Lower lobe of right lung (tissue), 2 donors: ENCODE data around the gene DENND4A. TPM values are rescaled to one million over a fixed set of nuclear protein-coding genes. Genes with fewer than 3 reads are reported as not detected.

Experiments used
- ATAC-seq, 2 donors: fragments of 200-7000 bp; cut with Tn5 transposase; one replicate each; pipeline ENCODE4 v1.9.1; 2020 to 2022; ENCODE audit warnings: mild to moderate bottlenecking in 2 of 2, moderate library complexity in 2 of 2
- DNase-seq: peaks from one replicate; pipeline ENCODE4 v3.0.0-alpha.2; 2020
- H3K27ac ChIP-seq: fragments of 200-600 bp; one replicate; pipeline ENCODE4 v1.8.0; 2022
- H3K27me3 ChIP-seq: fragments of 200-600 bp; one replicate; pipeline ENCODE4 v1.8.0; 2022; ENCODE audit warnings: low read depth
- H3K36me3 ChIP-seq: fragments of 200-600 bp; one replicate; pipeline ENCODE4 v1.8.0; 2022; ENCODE audit warnings: mild to moderate bottlenecking
- H3K4me1 ChIP-seq: fragments of 200-600 bp; one replicate; pipeline ENCODE4 v1.8.0; 2022
- H3K4me3 ChIP-seq: fragments of 200-600 bp; one replicate; pipeline ENCODE4 v1.8.0; 2022; ENCODE audit warnings: mild to moderate bottlenecking
- H3K9me3 ChIP-seq: fragments of 200-600 bp; one replicate; pipeline ENCODE4 v1.8.0; 2022
- intact Hi-C: fragments of 100-400 bp; cut with DNase I; formaldehyde crosslinking; loops from one replicate; pipeline ENCODE4 v1.11.0; 2022
- total RNA-seq: library from RNA; stranded (reverse); fragmentation: NEBNext Ultra II Directional; extraction: Animal tissue kit (Norgen Biotek cat#: 25700); gene quantifications from one replicate; pipeline ENCODE4 v1.2.1, GENCODE V29; 2021
- TF ChIP-seq, protein P1 (sequence below): fragments of 200-600 bp; IDR thresholded peaks from one replicate; pipeline ENCODE4 v1.8.0; 2022; ENCODE audit warnings: antibody characterized with exemption, mild to moderate bottlenecking
- donor health status: DM: no; HTN: yes; CAD: no; lungs with severe emphysema.

Gene DENND4A
- total RNA-seq, 1 donor from 2014 or later: 34.6 TPM

DNA sequence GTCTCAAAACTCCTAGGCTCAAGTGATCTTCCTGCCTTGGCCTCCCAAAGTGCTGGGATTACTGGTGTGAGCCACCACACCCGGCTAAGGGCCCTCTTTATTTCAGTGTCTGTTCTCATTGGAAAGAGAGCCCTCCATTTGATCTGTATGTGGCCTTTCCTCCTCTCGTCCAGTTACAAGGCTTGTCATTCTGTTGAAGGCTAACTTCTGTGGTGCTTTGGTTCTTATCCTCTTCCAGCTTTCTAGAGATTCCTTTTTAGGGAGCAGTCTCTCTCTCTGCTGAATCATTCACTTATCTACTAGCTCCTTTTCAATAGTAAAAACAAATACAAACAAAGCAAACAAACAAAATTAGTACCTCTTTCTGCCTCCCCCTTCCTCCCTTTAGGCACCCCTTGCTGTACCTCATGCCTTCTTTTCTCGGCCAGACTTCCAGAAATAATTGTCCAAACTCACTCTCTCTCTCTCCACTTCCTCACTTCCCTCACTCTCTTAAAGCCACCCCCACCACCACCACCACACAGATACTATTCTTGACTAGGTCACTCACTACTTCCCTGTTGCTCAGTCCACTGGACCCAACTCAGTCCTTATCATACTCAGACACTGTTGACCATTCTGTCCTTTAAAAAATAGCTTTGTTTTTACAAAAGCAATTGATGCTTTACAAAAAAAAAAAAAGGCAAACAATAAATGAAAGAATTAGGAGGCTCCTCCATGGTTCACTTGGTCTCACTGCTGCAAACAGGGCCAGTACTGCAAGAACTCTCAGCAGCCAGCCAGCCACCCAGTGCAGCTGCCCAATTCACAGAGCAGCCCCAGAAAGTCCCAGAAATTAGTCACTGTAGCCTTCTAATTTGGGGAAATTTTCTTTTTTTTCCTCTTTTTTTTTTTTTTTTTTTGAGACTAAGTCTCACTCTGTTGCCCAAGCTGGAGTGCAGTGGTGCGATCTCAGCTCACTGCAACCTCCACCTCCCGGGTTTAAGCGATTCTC lies 45.5 kb upstream of the DENND4A start:
- TF ChIP-seq, protein P1, sequence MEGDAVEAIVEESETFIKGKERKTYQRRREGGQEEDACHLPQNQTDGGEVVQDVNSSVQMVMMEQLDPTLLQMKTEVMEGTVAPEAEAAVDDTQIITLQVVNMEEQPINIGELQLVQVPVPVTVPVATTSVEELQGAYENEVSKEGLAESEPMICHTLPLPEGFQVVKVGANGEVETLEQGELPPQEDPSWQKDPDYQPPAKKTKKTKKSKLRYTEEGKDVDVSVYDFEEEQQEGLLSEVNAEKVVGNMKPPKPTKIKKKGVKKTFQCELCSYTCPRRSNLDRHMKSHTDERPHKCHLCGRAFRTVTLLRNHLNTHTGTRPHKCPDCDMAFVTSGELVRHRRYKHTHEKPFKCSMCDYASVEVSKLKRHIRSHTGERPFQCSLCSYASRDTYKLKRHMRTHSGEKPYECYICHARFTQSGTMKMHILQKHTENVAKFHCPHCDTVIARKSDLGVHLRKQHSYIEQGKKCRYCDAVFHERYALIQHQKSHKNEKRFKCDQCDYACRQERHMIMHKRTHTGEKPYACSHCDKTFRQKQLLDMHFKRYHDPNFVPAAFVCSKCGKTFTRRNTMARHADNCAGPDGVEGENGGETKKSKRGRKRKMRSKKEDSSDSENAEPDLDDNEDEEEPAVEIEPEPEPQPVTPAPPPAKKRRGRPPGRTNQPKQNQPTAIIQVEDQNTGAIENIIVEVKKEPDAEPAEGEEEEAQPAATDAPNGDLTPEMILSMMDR: no peak
- no peaks in the 10 kb centered on the region for H3K36me3 ChIP-seq
- peaks cover 67% of the 10 kb centered on the region for H3K4me1 ChIP-seq
- ATAC-seq (no peak), DNase-seq (no peak)
- peak overlapping the region; percentile 19 for H3K27ac ChIP-seq
- no peaks in the 10 kb centered on the region for H3K9me3 ChIP-seq
- H3K4me3 ChIP-seq: no peak overlapping the region
- no peaks in the 10 kb centered on the region for H3K27me3 ChIP-seq
- intact Hi-C loops: no loop called here

DNA sequence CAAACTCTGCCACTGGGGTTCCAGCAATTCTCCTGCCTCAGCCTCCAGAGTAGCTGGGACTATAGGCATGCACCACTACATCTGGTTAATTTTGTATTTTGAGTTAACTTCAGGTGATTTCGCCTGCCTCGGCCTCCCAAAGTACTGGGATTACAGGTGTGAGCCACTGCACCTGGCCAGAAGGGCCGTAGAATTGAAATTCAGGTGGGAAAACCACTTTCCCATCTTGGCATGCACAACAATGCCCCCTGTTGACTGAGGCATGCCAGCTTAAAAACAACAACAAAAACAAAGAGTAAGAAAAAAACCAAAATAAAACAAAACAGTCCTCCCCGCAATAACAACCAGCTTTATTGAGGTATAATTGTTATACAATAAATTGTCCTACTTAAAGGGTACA lies 44.6 kb upstream of the DENND4A start:
- Histone ChIP-seq H3K36me3 (no peaks in the 10 kb centered on the region), H3K9me3 (no peaks in the 10 kb centered on the region), H3K27me3 (no peaks in the 10 kb centered on the region), H3K27ac (no peak overlapping the region), H3K4me1 (peaks cover 71% of the 10 kb centered on the region), H3K4me3 (no peak overlapping the region)
- no peak for DNase-seq
- intact Hi-C loops: no loop called here
- no peak for ATAC-seq
- TF ChIP-seq, protein P1: peak; percentile 16

DNA sequence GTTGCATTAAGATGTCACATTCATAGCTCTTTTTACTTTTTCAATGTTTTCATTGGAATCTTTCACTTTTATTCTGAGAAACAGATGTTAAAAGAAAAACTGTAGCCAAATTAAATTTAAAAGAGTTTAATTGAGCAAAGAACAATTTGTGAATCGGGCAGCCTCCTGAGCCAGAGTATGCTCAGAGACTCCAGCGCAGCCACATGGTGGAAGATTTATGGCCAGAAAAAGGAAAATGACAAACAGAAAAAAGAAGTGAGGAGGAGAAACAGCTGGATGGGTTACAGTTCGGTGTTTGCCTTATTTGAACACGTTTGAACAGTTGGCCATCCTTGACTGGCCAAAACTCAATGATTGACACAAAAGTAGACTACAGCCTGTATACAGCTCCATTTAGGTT lies 43.4 kb upstream of the DENND4A start:
- H3K27me3 ChIP-seq: no peaks in the 10 kb centered on the region
- no peaks in the 10 kb centered on the region for H3K9me3 ChIP-seq
- H3K4me1 ChIP-seq: peaks cover 64% of the 10 kb centered on the region
- no peak for ATAC-seq
- H3K36me3 ChIP-seq: no peaks in the 10 kb centered on the region
- DNase-seq: no peak
- no peak overlapping the region for H3K27ac ChIP-seq
- TF ChIP-seq, protein P1: no peak
- intact Hi-C loops: no loop called here
- no peak overlapping the region for H3K4me3 ChIP-seq

DNA sequence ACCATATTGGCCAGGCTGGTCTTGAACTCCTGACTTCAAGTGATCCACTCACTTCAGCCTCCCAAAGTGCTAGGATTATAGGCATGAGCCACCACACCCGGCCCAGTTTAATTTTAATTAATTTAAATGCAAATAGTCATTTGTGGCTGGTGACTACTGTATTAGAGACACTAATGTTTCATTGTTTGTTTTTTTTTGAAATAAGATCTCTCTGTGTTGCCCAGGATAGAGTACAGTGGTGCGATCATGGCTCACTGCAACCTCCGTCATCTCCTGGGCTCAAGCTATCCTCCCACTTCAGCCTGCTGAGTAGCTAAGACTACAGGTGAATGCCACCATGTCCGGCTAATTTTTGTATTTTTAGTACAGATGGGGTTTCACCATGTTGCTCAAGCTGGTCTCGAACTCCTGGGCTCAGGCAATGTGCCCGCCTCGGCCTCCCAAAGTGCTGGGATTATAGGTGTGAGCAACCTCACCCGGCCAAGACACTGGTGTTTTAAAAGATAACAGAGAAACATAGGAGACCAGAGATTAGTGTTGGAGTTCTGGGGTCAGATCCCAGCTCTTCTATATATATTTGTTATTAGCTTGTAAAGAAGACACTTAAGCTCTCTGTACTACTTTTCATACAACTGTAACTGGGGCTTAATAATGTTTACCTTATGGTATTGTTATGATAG lies 42.6 kb upstream of the DENND4A start:
- Histone ChIP-seq H3K9me3 (no peaks in the 10 kb centered on the region), H3K27ac (peak overlapping the region; percentile 86), H3K4me1 (peaks cover 59% of the 10 kb centered on the region), H3K27me3 (no peaks in the 10 kb centered on the region), H3K4me3 (no peak overlapping the region), H3K36me3 (no peaks in the 10 kb centered on the region)
- no peak for ATAC-seq
- TF ChIP-seq, protein P1: no peak
- no peak for DNase-seq
- intact Hi-C loops: no loop called here

DNA sequence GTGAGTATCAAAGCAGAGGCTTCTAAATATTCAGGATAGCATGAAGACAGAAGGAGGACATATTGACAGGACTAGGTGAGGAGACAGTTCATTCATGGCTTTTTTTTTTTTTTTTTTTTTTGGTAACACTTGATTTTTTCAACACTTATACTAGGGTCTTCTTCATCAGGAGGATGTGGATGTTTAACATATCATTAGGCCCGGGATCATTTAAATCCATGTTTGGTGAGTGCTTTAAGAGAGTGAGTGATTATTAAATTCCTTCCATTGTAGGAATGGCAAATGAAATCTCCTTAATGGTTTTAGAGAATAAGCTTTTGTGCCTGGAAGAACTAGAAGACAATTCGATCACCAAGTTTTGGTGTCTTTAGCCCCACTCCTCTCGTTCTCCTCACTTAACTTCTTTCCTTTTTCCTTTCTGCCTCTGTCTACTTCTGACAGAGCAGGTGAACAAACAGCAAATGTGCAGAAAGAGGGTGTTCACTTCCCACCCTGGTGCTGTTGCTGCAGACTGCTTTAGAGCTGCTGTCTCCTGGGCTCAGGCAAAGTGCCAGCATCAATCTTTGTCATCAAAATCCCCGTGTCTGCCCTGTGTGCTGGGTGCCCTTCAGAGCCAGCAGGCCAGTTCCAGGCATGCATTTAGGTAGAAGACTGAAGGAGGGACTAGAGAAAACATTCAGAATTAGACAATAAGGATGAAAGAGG lies 41.6 kb upstream of the DENND4A start:
- Histone ChIP-seq H3K9me3 (no peaks in the 10 kb centered on the region), H3K27ac (peak overlapping the region; percentile 86), H3K27me3 (no peaks in the 10 kb centered on the region), H3K4me3 (no peak overlapping the region), H3K4me1 (peaks cover 66% of the 10 kb centered on the region), H3K36me3 (no peaks in the 10 kb centered on the region)
- TF ChIP-seq, protein P1: no peak
- DNase-seq (no peak), ATAC-seq (no peak)
- intact Hi-C loops: no loop called here
